OCI-LY7 (cell line): Measurements from ENCODE around the gene C1QTNF2. TPM values are rescaled to one million over a fixed set of nuclear protein-coding genes. Genes with fewer than 3 reads are reported as not detected.

Experiments used
- BruUV-seq: library from RNA; stranded (reverse); fragments of 400-500 nt; replicated peaks from 2 replicates; lab custom pipeline; 2021; lab: Mats Ljungman, UMichigan
- CTCF ChIA-PET: fragments of 300-600 bp; sonication (Branson Sonifier 250); formaldehyde crosslinking; loops from one replicate; lab custom pipeline; 2022; ENCODE audit warnings: antibody characterized with exemption; ENCODE audit not compliant: unreplicated experiment; lab: Charles Lee
- POLR2A ChIA-PET: fragments of 300-600 bp; sonication (Branson Sonifier 250); formaldehyde crosslinking; loops from one replicate; lab custom pipeline; 2022; ENCODE audit warnings: antibody characterized with exemption; lab: Charles Lee
- DNase-seq: peaks from one replicate; pipeline ENCODE4 v3.0.0-alpha.2; 2015; ENCODE audit warnings: low spot score
- H2AFZ ChIP-seq: fragments of 200-600 bp; sonication (generic), shearing (Covaris generic); 2 replicates; pipeline ENCODE4 v1.6.1; 2014; ENCODE audit warnings: mild to moderate bottlenecking, antibody characterized with exemption, low read length, moderate library complexity
- H3K27ac ChIP-seq: fragments of 200-600 bp; sonication (generic); 2 replicates; pipeline ENCODE4 v1.5.1; 2014; ENCODE audit warnings: mixed run types, low read depth, mild to moderate bottlenecking, moderate library complexity, low read length, inconsistent platforms; ENCODE audit not compliant: poor library complexity, severe bottlenecking
- H3K36me3 ChIP-seq: fragments of 200-600 bp; sonication (generic); 2 replicates; pipeline ENCODE4 v1.6.1; 2014; ENCODE audit warnings: mild to moderate bottlenecking, antibody characterized with exemption, low read length, moderate library complexity, mixed read lengths; ENCODE audit not compliant: insufficient read depth
- H3K4me1 ChIP-seq: fragments of 200-600 bp; sonication (generic); 2 replicates; pipeline ENCODE4 v1.5.1; 2014; ENCODE audit warnings: mild to moderate bottlenecking, low read length; ENCODE audit not compliant: insufficient read depth, poor library complexity, severe bottlenecking
- H3K4me2 ChIP-seq: fragments of 200-600 bp; sonication (generic); 2 replicates; pipeline ENCODE4 v1.6.1; 2014; ENCODE audit warnings: mild to moderate bottlenecking, low read length
- H3K4me3 ChIP-seq: fragments of 200-600 bp; sonication (generic); 2 replicates; pipeline ENCODE4 v1.5.1; 2014; ENCODE audit warnings: mild to moderate bottlenecking, low read depth, low read length; ENCODE audit not compliant: poor library complexity, severe bottlenecking
- H3K79me2 ChIP-seq: fragments of 200-600 bp; sonication (generic); 2 replicates; pipeline ENCODE4 v1.6.1; 2016; ENCODE audit warnings: low read depth, mild to moderate bottlenecking, low read length, moderate library complexity, mixed read lengths; ENCODE audit not compliant: insufficient read depth
- H3K9me2 ChIP-seq: fragments of 200-600 bp; sonication (generic); 2 replicates; pipeline ENCODE4 v1.6.1; 2016; ENCODE audit warnings: mild to moderate bottlenecking, low read length, mixed read lengths; ENCODE audit not compliant: insufficient read depth
- H3K9me3 ChIP-seq: fragments of 200-600 bp; sonication (generic); 2 replicates; pipeline ENCODE4 v1.6.1; 2014; ENCODE audit warnings: mild to moderate bottlenecking, mixed run types, low read length, mixed read lengths
- H4K20me1 ChIP-seq: fragments of 200-600 bp; sonication (generic); 2 replicates; pipeline ENCODE4 v1.6.1; 2014; ENCODE audit warnings: mild to moderate bottlenecking, antibody characterized with exemption, low read length, moderate library complexity, mixed read lengths; ENCODE audit not compliant: insufficient read depth
- EZH2phosphoT487 ChIP-seq: fragments of 200-600 bp; sonication (generic); IDR thresholded peaks from 2 replicates; pipeline ENCODE4 v1.6.1; 2018; ENCODE audit warnings: low read depth, borderline replicate concordance, mild to moderate bottlenecking, mixed run types, antibody characterized with exemption, low read length, moderate library complexity, mixed read lengths
- intact Hi-C: fragments of 100-400 bp; cut with micrococcal nuclease; formaldehyde crosslinking; loops from one replicate; pipeline ENCODE4 v1.10.0; 2022; ENCODE audit not compliant: unreplicated experiment
- total RNA-seq, 2 experiments: library from RNA; depleted of rRNA in 1 of 2; stranded (reverse); fragments of >200 nt in 1 of 2; shearing (Covaris generic) in 1 of 2; gene quantifications; 2 replicates each; pipeline ENCODE4 v1.2.3, GENCODE V29; 2014 to 2022
- TF ChIP-seq, protein P1 (sequence below): fragments of 200-600 bp; sonication (generic); conservative IDR thresholded peaks from 2 replicates; pipeline ENCODE4 v1.5.1; 2014; ENCODE audit warnings: mild to moderate bottlenecking, antibody characterized with exemption, low read length, moderate library complexity, mixed read lengths

C1QTNF2 gene
- total RNA-seq, 2 experiments from 2014 or later, result not detected

DNA sequence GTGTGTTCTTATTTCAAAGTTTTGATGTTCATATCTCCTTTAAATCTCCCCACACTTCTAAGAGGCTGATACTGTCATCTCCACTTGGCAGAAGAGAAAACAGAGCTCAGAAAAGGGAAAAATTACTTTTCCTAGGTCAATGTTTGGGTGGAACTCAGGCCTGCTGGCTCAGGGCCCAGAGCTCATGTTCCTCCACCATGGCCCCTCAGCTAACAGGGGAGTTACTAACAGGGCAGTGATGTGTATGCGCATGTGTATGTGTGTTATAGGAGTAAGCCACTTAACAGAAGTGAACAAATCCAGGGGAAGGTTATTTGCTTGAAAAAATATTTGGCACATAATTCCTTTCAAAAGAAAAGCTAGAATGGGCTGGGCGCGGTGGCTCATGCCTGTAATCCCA, 2.5 kb downstream of the C1QTNF2 start:
- Histone ChIP-seq H3K36me3 (no peaks in the 10 kb centered on the region), H3K79me2 (no peaks in the 10 kb centered on the region), H3K9me2 (no peaks in the 10 kb centered on the region), H3K4me1 (no peaks in the 10 kb centered on the region), H3K4me3 (no peak overlapping the region), H2AFZ (no peak overlapping the region), H3K4me2 (no peak overlapping the region), H4K20me1 (no peaks in the 10 kb centered on the region), H3K27ac (no peak overlapping the region), H3K9me3 (no peaks in the 10 kb centered on the region)
- POLR2A ChIA-PET, result interaction anchor here (0.7 kb wide), 1 partner anchor 11 kb away, joined by 4 read pairs; no protein-coding TSS in a partner anchor
- intact Hi-C loops, result no loop called here
- DNase-seq, result no peak
- no TSS peak for BruUV-seq
- no peak for TF ChIP-seq EZH2phosphoT487
- TF ChIP-seq, protein P1, sequence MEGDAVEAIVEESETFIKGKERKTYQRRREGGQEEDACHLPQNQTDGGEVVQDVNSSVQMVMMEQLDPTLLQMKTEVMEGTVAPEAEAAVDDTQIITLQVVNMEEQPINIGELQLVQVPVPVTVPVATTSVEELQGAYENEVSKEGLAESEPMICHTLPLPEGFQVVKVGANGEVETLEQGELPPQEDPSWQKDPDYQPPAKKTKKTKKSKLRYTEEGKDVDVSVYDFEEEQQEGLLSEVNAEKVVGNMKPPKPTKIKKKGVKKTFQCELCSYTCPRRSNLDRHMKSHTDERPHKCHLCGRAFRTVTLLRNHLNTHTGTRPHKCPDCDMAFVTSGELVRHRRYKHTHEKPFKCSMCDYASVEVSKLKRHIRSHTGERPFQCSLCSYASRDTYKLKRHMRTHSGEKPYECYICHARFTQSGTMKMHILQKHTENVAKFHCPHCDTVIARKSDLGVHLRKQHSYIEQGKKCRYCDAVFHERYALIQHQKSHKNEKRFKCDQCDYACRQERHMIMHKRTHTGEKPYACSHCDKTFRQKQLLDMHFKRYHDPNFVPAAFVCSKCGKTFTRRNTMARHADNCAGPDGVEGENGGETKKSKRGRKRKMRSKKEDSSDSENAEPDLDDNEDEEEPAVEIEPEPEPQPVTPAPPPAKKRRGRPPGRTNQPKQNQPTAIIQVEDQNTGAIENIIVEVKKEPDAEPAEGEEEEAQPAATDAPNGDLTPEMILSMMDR, result no peak
- CTCF ChIA-PET, result no interaction called here

DNA sequence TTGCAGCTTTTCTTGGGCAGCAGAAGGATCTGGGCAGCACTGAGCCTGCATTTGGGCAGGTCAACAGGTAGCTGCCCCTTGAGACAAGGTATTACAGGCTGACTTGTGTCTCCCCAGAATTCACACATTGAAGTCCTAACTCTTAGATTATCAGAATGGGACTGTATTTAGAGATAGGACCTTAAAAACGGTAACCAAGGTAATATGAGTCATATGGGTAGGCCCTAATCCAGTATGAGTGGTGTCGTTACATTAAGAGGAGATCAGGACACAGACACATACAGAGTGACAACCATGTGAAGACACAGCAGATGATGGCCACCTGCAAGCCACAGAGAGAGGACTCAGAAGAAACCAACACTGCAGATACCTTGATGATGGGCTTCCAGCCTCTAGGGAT, 3.2 kb downstream of the C1QTNF2 start:
- H2AFZ ChIP-seq, result no peak overlapping the region
- no peak overlapping the region for H3K4me2 ChIP-seq
- no peak overlapping the region for H3K4me3 ChIP-seq
- no peaks in the 10 kb centered on the region for H3K79me2 ChIP-seq
- no peaks in the 10 kb centered on the region for H3K9me2 ChIP-seq
- H3K9me3 ChIP-seq, result no peaks in the 10 kb centered on the region
- H3K36me3 ChIP-seq, result no peaks in the 10 kb centered on the region
- no peak overlapping the region for H3K27ac ChIP-seq
- no peaks in the 10 kb centered on the region for H4K20me1 ChIP-seq
- POLR2A ChIA-PET, result no interaction called here
- intact Hi-C loops, result no loop called here
- no TSS peak for BruUV-seq
- no peak for DNase-seq
- CTCF ChIA-PET, result no interaction called here
- TF ChIP-seq, protein P1, result no peak
- no peak for TF ChIP-seq EZH2phosphoT487
- H3K4me1 ChIP-seq, result no peaks in the 10 kb centered on the region

DNA sequence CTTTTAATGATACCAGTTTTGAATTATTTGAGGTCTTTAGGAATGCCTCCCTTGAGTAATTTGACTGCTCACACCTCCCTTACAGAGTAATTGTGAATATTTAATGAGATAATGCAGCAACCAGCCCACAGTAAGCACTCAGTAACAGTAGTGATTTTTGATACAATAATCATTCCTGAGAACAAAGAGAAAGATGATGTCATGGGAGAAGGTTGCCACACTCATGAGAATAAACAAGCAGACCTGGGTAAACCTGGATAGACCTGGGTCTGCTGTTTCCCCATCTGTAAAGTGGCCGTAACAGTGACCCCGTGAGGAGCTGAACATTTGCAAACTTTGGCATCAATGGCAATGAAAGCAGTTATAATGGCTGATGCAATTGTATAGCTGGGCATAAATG, 4.2 kb downstream of the C1QTNF2 start:
- BruUV-seq, result no TSS peak
- Histone ChIP-seq H4K20me1 (no peaks in the 10 kb centered on the region), H2AFZ (no peak overlapping the region), H3K79me2 (no peaks in the 10 kb centered on the region), H3K9me3 (no peaks in the 10 kb centered on the region), H3K4me1 (no peaks in the 10 kb centered on the region), H3K27ac (no peak overlapping the region), H3K4me2 (no peak overlapping the region), H3K4me3 (no peak overlapping the region), H3K9me2 (no peaks in the 10 kb centered on the region), H3K36me3 (no peaks in the 10 kb centered on the region)
- POLR2A ChIA-PET, result interaction anchor here (0.6 kb wide), 1 partner anchor 863 kb away, joined by 3 read pairs; no protein-coding TSS in a partner anchor
- no peak for DNase-seq
- no peak for TF ChIP-seq EZH2phosphoT487
- TF ChIP-seq, protein P1, result no peak
- CTCF ChIA-PET, result no interaction called here
- intact Hi-C loops, result no loop called here
